ENCODE results near the gene PRELID1. TPM values are rescaled to one million over a fixed set of nuclear protein-coding genes. Genes with fewer than 3 reads are reported as not detected.
A peak's percentile ranks its signal among the peaks of the same experiment; 100 is the strongest.
"Not testable (repeated sequence)": the region's sequence is repeated elsewhere in the genome, so short reads cannot be mapped to it uniquely, and the experiment has no call there.

PRELID1 gene
- total RNA-seq, 1 donor from 2014 or later, result 250 TPM

GRCh38 chr5:177302354-177303110 lies 1.1 kb upstream of the PRELID1 start:
- H3K4me3 Mint-ChIP-seq, result peak overlapping the region; percentile 93
- DNase-seq (ENCODE audit: low spot score), result no peak
- H3K9me3 Mint-ChIP-seq, result no peaks in the 10 kb centered on the region
- peaks cover 75% of the 10 kb centered on the region for H3K4me1 Mint-ChIP-seq (ENCODE audit: low read depth)
- intact Hi-C loops (cut with micrococcal nuclease), result loop anchor here (1.0 to 5.0 kb wide), 5 partner anchors 9 to 913 kb away; partner anchors contain the start of genes FAF2, MXD3 and NSD1
- H3K27ac Mint-ChIP-seq, result peak overlapping the region; percentile 84
- peaks cover 60% of the 10 kb centered on the region for H3K36me3 Mint-ChIP-seq (ENCODE audit: low read depth)
- no peaks in the 10 kb centered on the region for H3K27me3 Mint-ChIP-seq (ENCODE audit: insufficient read depth)

DNA sequence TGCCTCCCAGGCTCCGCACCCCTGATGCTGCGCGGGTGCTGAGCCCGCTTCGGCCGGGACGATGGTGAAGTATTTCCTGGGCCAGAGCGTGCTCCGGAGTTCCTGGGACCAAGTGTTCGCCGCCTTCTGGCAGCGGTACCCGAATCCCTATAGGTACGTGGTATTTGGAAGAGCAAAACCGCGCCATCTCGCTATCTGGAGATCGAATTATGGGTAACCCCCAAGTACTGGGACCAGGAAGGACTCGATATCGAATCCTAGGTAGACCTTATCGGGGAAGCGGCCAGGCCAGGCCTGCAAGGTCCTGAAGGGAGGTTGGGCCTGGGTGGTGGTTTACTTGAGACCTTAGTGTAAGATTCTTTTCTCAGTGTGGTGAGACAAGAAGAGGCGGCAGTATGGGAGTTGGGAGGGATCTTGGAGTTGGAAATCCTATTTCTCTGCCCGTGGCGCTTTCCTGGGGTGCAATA lies 359 bp downstream of the PRELID1 start:
- Mint-ChIP-seq H3K27ac (peak overlapping the region; percentile 83), H3K9me3 (no peaks in the 10 kb centered on the region), H3K4me1 (ENCODE audit: low read depth) (peaks cover 72% of the 10 kb centered on the region), H3K36me3 (ENCODE audit: low read depth) (peaks cover 56% of the 10 kb centered on the region), H3K4me3 (peak overlapping the region; percentile 93), H3K27me3 (ENCODE audit: insufficient read depth) (no peaks in the 10 kb centered on the region)
- intact Hi-C loops (cut with micrococcal nuclease), result loop anchor here (1.0 to 5.0 kb wide), 5 partner anchors 7 to 915 kb away; partner anchors contain the start of genes FAF2, MXD3 and NSD1
- no peak for DNase-seq (ENCODE audit: low spot score)

- H3K27ac Mint-ChIP-seq, result peak overlapping the region; percentile 83
- peak overlapping the region; percentile 93 for H3K4me3 Mint-ChIP-seq
- peaks cover 56% of the 10 kb centered on the region for H3K36me3 Mint-ChIP-seq (ENCODE audit: low read depth)
- no peaks in the 10 kb centered on the region for H3K27me3 Mint-ChIP-seq (ENCODE audit: insufficient read depth)
- intact Hi-C loops (cut with micrococcal nuclease), result loop anchor here (5.0 kb wide), 1 partner anchor 857 kb away; the partner anchor contains the start of gene FAF2
- H3K9me3 Mint-ChIP-seq, result no peaks in the 10 kb centered on the region
- H3K4me1 Mint-ChIP-seq (ENCODE audit: low read depth), result peaks cover 71% of the 10 kb centered on the region
- no peak for DNase-seq (ENCODE audit: low spot score)
Observed at GRCh38 chr5:177304392-177305119, 957 bp downstream of the PRELID1 start.

DNA sequence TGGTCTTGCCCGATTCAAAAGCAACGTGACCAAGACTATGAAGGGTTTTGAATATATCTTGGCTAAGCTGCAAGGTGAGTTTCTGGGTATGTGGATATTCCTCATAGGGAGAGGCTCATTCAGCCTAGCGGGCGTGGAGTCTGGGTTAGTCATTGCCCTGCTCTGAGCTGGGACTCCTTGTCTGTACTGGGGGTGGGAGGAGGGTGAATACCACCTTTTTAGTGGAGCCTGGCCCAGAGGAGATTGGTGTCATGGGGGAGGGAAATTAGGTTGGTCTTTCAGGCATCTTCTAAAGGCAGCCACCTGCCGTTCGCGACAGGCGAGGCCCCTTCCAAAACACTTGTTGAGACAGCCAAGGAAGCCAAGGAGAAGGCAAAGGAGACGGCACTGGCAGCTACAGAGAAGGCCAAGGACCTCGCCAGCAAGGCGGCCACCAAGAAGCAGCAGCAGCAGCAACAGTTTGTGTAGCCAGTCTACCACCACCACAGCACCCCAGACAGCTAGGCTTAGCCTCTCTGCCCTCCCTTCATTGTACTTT lies 2.6 kb downstream of the PRELID1 start:
- H3K9me3 Mint-ChIP-seq; intact Hi-C loops (cut with micrococcal nuclease); H3K27me3 Mint-ChIP-seq (ENCODE audit: insufficient read depth); DNase-seq (ENCODE audit: low spot score): not testable (repeated sequence)
- Mint-ChIP-seq H3K27ac (peak overlapping the region; percentile 11), H3K4me1 (ENCODE audit: low read depth) (peaks cover 67% of the 10 kb centered on the region), H3K36me3 (ENCODE audit: low read depth) (peaks cover 49% of the 10 kb centered on the region), H3K4me3 (peak overlapping the region; percentile 93)

- H3K27ac Mint-ChIP-seq, result no peak overlapping the region
- intact Hi-C loops (cut with micrococcal nuclease), result no loop called here
- peak overlapping the region; percentile 93 for H3K4me3 Mint-ChIP-seq
- H3K4me1 Mint-ChIP-seq (ENCODE audit: low read depth), result peaks cover 60% of the 10 kb centered on the region
- no peaks in the 10 kb centered on the region for H3K27me3 Mint-ChIP-seq (ENCODE audit: insufficient read depth)
- H3K36me3 Mint-ChIP-seq (ENCODE audit: low read depth), result peaks cover 43% of the 10 kb centered on the region
- H3K9me3 Mint-ChIP-seq, result no peaks in the 10 kb centered on the region
- DNase-seq (ENCODE audit: low spot score), result no peak
Observed at GRCh38 chr5:177306674-177307543, 3.3 kb downstream of the PRELID1 start.

DNA sequence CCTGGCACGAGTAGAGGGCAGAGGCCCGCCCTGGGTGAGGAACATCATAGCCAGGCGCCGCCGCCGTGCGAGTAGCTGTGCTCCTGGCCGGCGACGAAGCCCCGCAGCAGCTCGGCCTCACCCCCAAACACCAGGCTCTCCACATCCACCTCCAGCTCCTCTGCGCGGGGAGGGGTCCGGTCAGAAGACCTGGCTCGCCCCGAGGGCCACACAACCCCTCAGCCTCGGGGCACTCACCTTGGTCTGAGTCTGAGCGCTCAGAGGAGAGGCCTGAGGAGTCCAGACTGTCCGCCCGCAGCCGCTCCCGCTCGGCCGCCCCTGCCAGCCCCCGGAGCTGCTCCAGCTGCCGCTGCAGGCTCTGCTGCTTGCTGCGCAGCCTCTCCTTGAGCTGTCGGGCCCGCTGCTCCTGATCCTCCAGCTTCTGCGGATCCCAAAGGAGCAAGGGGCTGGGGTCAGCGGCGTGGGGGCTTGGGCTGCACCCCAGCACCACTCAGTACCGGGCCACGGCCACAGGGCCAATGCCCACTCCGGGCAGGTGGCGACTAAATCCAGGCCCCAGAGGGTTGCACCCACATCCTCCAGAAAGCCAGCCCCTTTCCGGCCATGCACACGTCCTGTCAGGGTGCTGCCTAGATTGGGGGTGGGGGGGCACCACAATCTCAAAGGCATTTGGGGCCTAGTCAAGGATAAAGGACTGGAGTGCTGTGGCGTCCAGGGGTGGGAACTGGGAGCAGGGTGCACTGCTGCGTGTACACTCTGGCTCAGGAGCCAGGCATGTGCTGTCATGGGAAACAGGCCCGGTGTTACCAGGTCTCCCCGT lies 4.2 kb downstream of the PRELID1 start:
- intact Hi-C loops (cut with micrococcal nuclease), result no loop called here
- Mint-ChIP-seq H3K4me3 (no peak overlapping the region), H3K27me3 (ENCODE audit: insufficient read depth) (no peaks in the 10 kb centered on the region), H3K9me3 (no peaks in the 10 kb centered on the region), H3K36me3 (ENCODE audit: low read depth) (peaks cover 37% of the 10 kb centered on the region), H3K27ac (no peak overlapping the region), H3K4me1 (ENCODE audit: low read depth) (peaks cover 55% of the 10 kb centered on the region)
- no peak for DNase-seq (ENCODE audit: low spot score)

DNA sequence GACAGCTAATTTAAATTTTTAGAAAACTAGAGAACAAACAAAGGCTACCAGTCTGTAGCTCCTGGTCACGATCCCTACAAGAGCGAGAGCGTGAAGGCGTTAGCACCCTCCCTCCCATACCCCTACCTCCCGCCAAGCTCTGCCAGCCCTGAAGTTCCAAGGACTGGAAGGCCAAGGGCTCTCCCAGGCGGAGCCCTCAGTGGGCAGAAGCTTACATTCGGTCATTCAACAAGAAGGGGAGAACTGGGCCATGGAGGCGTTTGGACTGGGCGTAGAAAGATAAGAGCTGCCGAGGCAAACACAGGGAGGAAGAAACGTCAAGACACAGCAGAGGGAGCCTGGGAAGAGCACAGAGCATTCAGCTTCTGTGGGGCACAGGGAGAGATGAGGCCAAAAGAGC lies 5.1 kb downstream of the PRELID1 start:
- intact Hi-C loops (cut with micrococcal nuclease), result no loop called here
- H3K27me3 Mint-ChIP-seq (ENCODE audit: insufficient read depth), result no peaks in the 10 kb centered on the region
- H3K4me3 Mint-ChIP-seq, result no peak overlapping the region
- DNase-seq (ENCODE audit: low spot score), result no peak
- peaks cover 35% of the 10 kb centered on the region for H3K36me3 Mint-ChIP-seq (ENCODE audit: low read depth)
- no peaks in the 10 kb centered on the region for H3K9me3 Mint-ChIP-seq
- peak overlapping the region; percentile 40 for H3K27ac Mint-ChIP-seq
- H3K4me1 Mint-ChIP-seq (ENCODE audit: low read depth), result peaks cover 63% of the 10 kb centered on the region

DNA sequence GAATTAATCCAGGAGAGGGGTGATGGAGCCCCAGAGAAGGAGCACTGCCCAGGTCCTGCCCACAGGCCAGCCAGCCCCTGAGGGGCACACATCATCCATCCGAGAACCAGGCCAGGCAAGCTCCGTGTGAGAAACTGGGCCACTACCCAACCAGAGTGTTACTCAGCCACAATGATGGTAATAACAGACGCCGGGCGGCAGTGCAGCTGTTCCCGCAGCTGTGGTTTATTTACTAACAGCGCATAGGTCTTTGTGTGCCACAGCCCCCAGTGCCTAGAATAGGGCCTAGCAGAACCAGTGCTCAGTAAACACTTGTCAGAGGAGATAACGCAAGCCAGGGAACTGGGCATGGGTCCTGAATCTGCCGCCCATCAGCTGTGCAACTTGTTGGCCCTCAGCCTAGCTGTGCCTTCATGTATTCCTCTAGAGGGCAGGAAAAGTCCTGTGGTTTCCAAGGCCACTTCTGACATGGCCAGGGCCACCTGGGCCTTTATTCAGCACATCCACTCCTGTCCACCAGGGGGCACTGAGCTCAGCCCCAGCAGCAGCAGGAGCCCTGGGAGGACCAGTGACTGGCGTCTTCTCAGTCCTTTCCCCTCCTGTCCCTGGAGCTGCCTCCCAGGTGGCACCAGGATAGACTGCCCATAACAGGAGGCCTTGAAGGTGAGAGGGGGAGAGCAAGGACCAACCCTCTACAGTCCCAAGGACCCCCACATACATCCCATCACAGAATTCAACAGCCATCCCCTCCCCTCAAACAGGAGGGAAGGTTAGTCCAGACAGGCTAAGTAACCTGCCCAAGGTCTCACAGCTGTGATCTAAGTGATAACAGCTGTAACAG lies 6.0 kb downstream of the PRELID1 start:
- no peaks in the 10 kb centered on the region for H3K27me3 Mint-ChIP-seq (ENCODE audit: insufficient read depth)
- H3K36me3 Mint-ChIP-seq (ENCODE audit: low read depth), result peaks cover 29% of the 10 kb centered on the region
- H3K27ac Mint-ChIP-seq, result peak overlapping the region; percentile 44
- intact Hi-C loops (cut with micrococcal nuclease), result loop anchor here (5.0 kb wide), 3 partner anchors 302 to 843 kb away; partner anchors contain the start of genes NHP2, RNF44 and UIMC1
- H3K4me3 Mint-ChIP-seq, result peak overlapping the region; percentile 89
- no peaks in the 10 kb centered on the region for H3K9me3 Mint-ChIP-seq
- peaks cover 61% of the 10 kb centered on the region for H3K4me1 Mint-ChIP-seq (ENCODE audit: low read depth)
- DNase-seq (ENCODE audit: low spot score), result peak; percentile 68

- Mint-ChIP-seq H3K27me3 (ENCODE audit: insufficient read depth) (no peaks in the 10 kb centered on the region), H3K27ac (no peak overlapping the region), H3K4me1 (ENCODE audit: low read depth) (peaks cover 53% of the 10 kb centered on the region), H3K36me3 (ENCODE audit: low read depth) (peaks cover 21% of the 10 kb centered on the region), H3K9me3 (no peaks in the 10 kb centered on the region), H3K4me3 (peak overlapping the region; percentile 89)
- no peak for DNase-seq (ENCODE audit: low spot score)
- intact Hi-C loops (cut with micrococcal nuclease), result loop anchor here (5.0 kb wide), 3 partner anchors 303 to 842 kb away; partner anchors contain the start of genes NHP2, RNF44 and UIMC1
Observed at GRCh38 chr5:177310332-177310731, 6.7 kb downstream of the PRELID1 start.

GRCh38 chr5:177310757-177311391 lies 7.3 kb downstream of the PRELID1 start:
- Mint-ChIP-seq H3K4me1 (ENCODE audit: low read depth) (peaks cover 49% of the 10 kb centered on the region), H3K27ac (peak overlapping the region; percentile 85), H3K9me3 (no peaks in the 10 kb centered on the region), H3K36me3 (ENCODE audit: low read depth) (peaks cover 16% of the 10 kb centered on the region), H3K27me3 (ENCODE audit: insufficient read depth) (no peaks in the 10 kb centered on the region), H3K4me3 (peak overlapping the region; percentile 89)
- no peak for DNase-seq (ENCODE audit: low spot score)
- intact Hi-C loops (cut with micrococcal nuclease), result loop anchor here (1.0 to 5.0 kb wide), 4 partner anchors 8 to 841 kb away; partner anchors contain the start of genes NHP2, PRELID1, RAB24 and RNF44

Measured in activated T-helper 1 cell treated with anti-CD3 and anti-CD28 coated beads, Interleukin-12 subunit alpha, Interleukin-12 subunit beta, Interleukin-2, Interleukin-4 antibody, amounts not matched to agents 30 ng/mL and 10 ng/mL and 1 ng/mL, durations not matched to agents 14 hours and 24 hours and 36 hours (primary cell).